ENCODE results near the gene LRRFIP2. TPM values are rescaled to one million over a fixed set of nuclear protein-coding genes. Genes with fewer than 3 reads are reported as not detected.

LRRFIP2 gene
- total and polyA plus RNA-seq, 2 of the 8 experiments (the other 6 are each of a cell fraction or from before 2014, with no cell fraction given): 8.8 to 25.6 TPM

GRCh38 chr3:37074178-37074577, 100.2 kb downstream of the LRRFIP2 start (continued):
- TF ChIP-seq CTCF (IDR thresholded peaks at IDR 0.05; ENCODE audit: control extremely low read depth in 1 of 3, insufficient read depth in 1 of 3, low read depth in 1 of 3, low read length in 3 of 3): no peak
